Coronary artery (tissue), 2 donors: Measurements from ENCODE around the gene ATP6V0A4.

Experiments used
- DNase-seq: peaks from one replicate; pipeline ENCODE4 v3.0.0-alpha.2; 2017; ENCODE audit warnings: low spot score
- H3K27ac ChIP-seq, 2 donors: fragments of 200-600 bp; sonication (generic); one replicate each; pipeline ENCODE4 v1.5.1; 2016 to 2019
- H3K4me3 ChIP-seq: fragments of 200-600 bp; sonication (generic); 2 replicates; pipeline ENCODE4 v1.5.1; 2016; ENCODE audit warnings: mild to moderate bottlenecking, moderate library complexity
- TF ChIP-seq, protein P1 (sequence below): fragments of 200-600 bp; sonication (generic); IDR thresholded peaks from one replicate; pipeline ENCODE4 v1.5.1; 2019; ENCODE audit warnings: antibody characterized with exemption

ATP6V0A4 gene

DNA sequence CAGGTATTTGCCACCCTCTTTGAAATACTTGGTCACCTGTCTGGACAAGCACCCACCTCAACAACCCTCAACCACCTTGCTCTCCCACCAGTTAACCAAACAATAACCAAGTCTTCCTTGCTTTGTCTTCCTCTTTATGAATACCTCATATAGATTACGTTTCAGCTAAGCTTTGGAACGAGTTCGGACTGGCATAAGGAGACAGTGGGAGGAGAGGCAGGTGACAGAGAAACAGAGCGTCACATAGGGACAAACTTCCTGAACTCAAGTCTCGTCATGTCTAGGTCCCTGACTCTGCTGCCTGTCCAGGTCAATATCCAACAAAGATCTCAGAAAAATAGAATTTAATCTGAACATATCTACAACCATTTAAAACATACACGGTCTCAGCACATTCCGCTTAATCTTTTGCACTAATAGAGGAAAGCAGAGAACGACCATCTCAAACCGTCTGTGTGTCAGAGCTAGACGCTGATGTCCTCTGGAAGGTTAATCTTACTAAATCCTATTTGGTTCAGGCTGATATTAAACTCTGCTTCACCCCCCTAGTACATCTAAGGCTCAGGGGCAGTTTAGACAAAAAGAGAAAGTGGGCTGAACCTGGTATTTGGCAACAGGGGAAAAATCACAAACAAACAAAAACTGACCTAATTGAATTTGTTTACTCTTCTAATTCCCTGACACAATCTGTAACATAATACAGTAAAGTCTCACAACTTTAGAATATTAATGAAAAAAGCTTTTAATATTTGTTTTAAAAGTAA is 70.5 kb downstream of the ATP6V0A4 start:
- H3K27ac ChIP-seq = no peak overlapping the region
- TF ChIP-seq, protein P1, sequence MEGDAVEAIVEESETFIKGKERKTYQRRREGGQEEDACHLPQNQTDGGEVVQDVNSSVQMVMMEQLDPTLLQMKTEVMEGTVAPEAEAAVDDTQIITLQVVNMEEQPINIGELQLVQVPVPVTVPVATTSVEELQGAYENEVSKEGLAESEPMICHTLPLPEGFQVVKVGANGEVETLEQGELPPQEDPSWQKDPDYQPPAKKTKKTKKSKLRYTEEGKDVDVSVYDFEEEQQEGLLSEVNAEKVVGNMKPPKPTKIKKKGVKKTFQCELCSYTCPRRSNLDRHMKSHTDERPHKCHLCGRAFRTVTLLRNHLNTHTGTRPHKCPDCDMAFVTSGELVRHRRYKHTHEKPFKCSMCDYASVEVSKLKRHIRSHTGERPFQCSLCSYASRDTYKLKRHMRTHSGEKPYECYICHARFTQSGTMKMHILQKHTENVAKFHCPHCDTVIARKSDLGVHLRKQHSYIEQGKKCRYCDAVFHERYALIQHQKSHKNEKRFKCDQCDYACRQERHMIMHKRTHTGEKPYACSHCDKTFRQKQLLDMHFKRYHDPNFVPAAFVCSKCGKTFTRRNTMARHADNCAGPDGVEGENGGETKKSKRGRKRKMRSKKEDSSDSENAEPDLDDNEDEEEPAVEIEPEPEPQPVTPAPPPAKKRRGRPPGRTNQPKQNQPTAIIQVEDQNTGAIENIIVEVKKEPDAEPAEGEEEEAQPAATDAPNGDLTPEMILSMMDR = no peak
- no peak for DNase-seq
- H3K4me3 ChIP-seq = no peak overlapping the region

DNA sequence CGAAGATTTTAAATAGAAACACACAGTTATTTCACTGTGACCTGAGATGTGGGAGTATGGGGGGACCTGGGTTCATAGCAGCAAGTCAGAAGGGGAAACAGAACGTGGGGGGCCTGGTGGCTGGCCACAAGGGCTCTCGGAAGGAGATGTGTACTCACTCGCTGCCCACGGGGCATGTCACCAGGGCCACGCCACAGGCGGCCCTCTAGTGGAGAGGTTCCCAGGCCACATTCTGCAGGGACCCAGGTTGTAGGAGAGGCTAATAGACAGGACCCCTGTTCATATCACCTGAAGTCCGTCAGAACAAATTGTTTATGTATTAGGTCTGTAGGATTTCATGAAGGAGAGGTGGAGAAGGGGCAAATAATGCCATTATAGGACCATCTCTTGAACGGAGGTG is 71.7 kb downstream of the ATP6V0A4 start:
- Histone ChIP-seq H3K27ac (no peak overlapping the region), H3K4me3 (no peak overlapping the region)
- TF ChIP-seq, protein P1 = no peak
- DNase-seq = no peak

DNA sequence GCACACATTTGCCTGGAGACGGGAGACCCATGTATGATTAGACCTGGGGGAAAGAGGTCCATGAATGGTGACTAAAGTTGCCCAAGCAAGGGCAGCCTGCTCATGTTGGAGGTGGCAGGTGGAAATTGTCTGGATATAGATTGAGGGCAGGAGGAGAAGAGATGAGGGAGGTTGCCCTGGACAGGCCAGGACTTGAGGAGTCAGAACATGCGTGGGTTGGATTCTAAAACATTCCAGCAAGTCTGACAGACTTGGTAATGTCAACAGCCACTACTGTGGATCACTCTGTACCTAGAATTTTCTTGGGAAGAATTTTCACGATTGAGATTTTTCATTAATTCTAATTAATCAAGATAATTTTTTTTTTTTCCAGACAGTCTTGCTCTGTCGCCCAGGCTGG is 77.7 kb downstream of the ATP6V0A4 start:
- DNase-seq = no peak
- Histone ChIP-seq H3K4me3 (no peak overlapping the region), H3K27ac (no peak overlapping the region)
- TF ChIP-seq, protein P1 = no peak

DNA sequence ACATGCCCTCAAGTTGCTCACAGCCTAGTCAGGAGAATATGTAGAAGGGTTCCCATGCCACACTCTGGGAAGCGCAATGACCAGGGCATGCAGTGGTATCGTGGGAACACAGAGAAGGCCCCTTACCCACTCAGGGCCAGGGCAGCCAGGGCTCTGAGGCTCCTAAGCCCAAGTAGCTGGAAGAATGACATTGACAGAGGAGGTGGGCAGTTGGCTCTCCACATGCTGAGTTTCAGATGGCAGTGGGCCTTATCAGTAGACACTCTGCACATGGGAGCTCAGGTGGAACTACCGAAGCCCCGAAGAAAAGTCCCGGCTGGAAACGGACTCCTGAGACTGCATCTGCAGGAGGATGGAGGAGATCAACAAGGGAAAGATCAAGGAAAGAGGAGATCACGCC is 81.1 kb downstream of the ATP6V0A4 start:
- Histone ChIP-seq H3K27ac (no peak overlapping the region), H3K4me3 (no peak overlapping the region)
- TF ChIP-seq, protein P1 = no peak
- DNase-seq = no peak

DNA sequence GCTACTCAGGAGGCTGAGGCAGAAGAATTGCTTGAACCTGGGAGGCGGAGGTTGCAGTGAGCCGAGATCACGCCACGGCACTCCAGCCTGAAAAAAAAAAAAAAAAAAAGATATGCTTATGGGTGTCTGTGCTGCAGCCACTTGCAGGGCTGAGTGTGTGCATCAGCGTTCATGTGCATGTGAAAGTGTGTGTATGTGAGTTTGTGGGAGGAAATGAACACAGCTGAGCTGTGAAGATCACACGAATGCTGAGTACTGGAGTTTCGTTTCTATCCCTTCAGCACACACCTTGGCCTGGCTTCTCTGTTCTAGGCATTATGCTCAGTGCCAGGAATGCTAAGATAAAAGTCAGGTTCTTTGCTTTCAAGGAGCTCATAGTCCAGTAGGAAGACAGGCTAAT is 84.8 kb downstream of the ATP6V0A4 start:
- H3K4me3 ChIP-seq = no peak overlapping the region
- H3K27ac ChIP-seq = no peak overlapping the region
- no peak for DNase-seq
- TF ChIP-seq, protein P1 = no peak

DNA sequence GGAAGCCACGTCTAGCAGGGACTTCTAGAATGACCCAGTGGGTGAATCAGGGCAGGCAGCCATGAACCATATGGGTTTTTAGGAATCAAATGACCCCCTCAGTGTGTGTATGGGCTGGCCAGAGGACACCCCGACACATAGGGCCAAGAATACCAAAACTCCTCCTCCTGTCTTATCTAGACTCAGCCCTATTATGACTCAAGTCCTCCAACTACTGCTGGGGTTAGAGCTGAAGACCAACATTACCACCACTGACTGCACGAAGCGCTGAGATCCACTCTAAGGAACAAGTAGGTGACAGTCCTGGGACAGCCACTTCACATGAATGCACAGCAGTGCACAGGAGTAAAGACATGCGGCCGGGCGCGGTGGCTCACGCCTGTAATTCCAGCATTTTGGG is 85.3 kb downstream of the ATP6V0A4 start:
- TF ChIP-seq, protein P1 = no peak
- no peak for DNase-seq
- Histone ChIP-seq H3K27ac (no peak overlapping the region), H3K4me3 (no peak overlapping the region)
